Measurements from ENCODE around the gene JUP.
"Not testable (repeated sequence)": the region's sequence is repeated elsewhere in the genome, so short reads cannot be mapped to it uniquely, and the experiment has no call there.

JUP gene

DNA sequence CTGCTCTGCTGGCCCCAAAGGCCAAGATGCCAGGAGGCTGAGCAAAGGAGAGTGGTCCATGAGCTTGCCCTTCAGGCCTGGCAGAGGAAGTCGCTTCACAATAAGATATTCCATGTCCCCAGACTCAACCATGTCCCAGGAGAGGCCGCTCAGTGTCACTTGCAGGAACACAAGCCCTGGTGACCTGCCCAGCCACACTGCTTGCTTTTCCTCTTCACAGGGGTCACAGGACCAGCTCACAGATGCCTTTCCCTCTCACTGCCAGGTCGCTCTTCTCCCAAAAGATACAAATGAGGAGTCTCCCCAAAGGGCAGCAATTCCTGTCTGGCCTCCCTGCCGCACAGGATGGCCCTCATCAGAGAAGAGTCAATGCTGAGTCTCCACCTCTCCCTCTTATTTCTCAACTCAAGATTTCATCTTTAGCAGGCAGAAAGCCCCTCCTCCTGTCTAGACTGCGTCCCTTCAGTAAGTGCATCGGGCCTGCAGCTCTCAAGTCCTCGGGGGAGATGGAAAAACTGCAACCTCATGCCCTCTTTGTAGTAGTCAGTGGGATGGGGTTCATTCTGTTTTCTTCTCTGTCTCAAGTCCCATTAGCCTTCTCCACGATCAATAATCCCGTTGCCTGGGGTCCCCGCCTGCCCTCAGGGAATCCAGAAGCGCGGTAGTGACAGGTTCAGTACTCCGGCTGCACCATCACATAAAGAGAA, 5.0 kb downstream of the JUP start:
- no peak overlapping the region for H3K4me3 ChIP-seq (ENCODE audit: low read depth, low read length)

DNA sequence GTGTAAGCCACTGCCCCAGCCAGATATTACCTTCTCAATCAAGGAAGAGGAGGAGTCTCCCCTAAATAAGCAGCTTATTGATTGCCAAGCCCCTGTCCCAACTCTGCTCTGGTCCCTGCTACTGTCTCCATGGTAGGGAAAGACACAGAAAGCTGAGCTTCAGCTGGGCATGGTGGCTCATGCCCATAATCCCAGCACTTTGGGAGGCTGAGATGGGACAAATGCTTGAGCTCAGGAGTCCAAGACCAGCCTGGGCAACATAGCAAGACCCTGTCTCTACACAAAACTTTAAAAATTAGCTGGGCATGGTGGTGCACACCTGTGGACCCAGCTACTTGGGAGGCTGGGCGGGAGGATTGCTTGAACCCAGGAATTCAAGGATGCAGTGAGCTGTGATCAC, 6.6 kb downstream of the JUP start:
- H3K4me3 ChIP-seq (ENCODE audit: low read depth, low read length) = no peak overlapping the region

DNA sequence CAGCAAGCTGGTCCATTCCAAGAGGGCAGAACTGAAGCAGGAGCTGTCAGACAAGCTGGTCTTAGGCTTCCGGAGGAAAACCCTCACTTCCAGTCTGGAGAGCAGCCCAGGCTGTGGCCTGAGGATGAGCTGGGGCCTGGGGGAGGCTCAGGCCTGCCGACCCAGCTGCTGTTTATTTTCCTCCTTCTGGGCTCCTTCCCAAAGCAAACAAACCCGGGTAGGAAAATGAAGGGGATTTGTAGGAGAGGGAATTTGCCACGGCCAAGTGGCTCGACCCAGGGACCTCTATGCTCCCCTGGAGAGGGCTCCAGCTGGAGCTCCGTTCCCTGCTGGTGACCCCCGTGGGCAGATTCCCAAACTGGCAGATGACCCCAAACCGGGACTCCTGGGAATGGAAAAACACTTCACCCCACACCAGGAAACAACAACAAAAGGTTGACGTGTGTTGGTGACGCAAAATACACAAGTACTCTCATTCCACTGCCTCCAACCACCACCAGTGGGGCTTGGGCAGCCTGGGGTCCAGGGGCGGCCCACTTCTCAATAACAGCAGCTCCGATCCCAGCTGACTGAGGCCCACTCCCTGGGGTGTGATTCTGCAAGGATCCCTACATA, 8.8 kb downstream of the JUP start:
- no peak overlapping the region for H3K4me3 ChIP-seq (ENCODE audit: low read depth, low read length)

DNA sequence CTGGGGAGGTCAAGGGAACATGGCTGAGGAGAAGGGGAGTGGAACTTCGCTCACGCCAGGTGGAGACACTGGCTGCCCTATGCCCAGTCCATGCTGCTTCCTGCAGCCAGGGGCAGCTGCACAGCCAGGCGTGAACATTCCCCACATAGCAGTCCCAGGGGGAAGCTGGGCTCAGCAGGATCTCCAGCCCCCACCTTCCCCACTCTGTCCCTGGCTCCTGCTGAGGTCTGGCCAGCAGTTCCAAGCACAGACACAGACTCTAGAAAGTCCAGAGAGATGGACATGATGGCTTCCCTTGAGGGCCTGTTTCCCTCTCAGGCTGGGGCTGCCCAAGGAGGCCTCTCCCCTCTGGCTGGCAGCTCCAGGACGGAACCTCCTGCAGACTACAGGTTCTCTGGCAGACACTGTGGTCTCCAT, 9.3 kb downstream of the JUP start:
- no peak overlapping the region for H3K4me3 ChIP-seq (ENCODE audit: low read depth, low read length)

DNA sequence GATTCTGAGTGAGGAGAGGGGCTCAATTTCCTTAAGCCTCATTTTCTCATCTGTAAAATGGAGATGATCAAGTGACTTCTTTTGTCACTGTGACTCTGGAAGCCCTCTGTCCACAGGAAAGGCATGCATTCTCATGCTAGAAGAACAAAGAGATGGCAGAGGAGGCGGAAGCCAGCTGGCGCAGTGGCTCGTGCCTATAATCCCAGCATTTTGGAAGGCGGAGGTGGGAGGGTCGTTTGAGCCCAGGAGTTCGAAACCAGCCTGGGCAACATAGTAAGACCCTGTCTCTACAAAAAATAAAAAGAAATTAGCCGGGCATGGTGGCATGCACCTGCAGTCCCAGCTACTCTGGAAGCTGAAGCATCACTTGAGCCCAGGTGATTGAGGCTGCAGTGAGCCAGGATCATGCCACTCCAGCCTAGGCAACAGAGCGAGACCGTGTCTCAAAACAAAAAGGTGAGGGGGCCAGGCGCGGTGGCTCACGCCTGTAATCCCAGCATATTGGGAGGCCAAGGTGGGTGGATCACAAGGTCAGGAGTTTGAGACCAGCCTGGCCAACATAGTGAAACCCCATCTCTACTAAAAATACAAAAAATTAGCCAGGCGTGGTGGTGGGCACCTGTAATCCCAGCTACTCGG, 10.1 kb downstream of the JUP start:
- H3K4me3 ChIP-seq (ENCODE audit: low read depth, low read length) = not testable (repeated sequence)

DNA sequence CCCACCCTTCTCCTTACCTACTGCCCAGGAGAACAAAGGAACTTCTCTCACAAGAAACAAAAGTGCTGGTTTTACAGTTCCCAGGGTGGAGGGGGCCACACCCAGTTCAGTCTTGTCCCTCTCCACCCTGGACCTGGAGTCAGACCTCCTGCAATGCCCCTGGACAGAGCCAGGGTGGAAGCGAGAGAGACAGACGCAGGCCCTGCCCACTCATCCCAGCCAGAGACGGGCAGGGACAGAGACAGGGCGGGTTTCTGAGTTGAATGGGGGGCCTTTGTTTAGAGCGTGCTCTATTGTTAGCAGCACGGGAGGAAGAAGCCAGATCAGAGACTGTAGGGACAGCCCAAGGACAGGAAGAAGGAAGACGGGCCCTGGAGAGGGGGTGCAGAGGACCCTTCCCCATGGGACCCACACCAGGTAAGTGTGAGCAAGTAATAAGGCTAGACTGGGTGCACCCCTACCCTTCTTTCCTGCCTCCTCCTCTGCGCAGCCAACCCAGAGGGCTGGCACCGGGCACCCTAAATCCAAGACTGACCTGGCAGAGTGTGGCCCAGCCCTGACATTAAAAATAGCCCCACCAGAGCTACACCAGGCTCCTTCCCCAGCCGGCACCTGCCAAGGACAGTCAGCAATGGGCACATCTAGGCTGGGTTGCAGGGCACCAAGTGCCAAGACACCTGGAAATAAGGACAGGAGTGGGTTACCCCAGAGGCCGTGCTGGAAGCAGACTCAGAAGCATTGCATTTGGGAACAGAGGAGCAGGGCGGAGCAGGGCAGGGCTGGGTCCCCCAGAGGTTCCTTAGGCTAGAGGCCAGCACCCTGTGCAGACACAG, 10.9 kb downstream of the JUP start:
- H3K4me3 ChIP-seq (ENCODE audit: low read depth, low read length) = no peak overlapping the region

DNA sequence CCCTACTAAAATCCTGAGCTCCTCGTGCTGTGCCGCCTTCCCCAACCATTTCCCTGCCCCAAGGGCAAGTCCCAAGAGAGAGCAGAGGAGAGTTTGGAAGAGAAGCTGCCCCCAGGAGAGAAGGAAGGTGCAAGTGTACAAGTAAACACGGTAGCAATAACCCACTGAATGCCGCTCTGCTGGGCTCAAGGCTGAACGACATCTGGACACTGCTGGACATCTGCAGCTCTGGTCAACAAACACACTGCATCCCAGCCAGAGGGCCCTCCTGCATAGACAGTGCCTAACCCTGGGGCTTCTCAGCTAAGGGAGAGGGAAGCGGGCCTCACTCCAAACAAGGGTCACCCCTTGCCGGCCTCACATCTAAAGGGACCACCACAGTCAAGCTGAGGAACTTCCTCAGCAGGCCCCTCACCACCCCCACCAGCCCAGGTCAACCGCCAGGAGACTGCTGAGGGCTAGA, 12.7 kb downstream of the JUP start:
- no peak overlapping the region for H3K4me3 ChIP-seq (ENCODE audit: low read depth, low read length)

DNA sequence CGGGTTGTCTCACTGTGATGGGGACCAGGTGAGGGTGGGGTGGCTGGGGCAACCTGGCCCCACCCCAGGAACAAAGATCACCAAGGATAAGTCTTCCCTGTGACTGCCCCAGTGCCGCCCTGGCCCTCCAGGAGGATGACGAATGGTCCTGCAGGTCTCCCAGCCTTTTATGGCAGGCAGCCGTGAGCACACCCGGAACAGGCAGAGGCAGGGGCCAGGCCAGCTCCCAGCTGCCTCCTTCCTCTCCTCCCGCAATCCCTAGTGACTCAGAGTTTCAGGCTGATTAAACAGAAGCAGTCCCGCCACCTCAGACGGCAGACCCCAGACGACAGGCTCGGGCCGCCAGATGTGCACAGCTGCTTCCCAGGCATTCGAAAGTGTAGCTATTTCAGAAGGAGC, 13.3 kb downstream of the JUP start:
- no peak overlapping the region for H3K4me3 ChIP-seq (ENCODE audit: low read depth, low read length)

DNA sequence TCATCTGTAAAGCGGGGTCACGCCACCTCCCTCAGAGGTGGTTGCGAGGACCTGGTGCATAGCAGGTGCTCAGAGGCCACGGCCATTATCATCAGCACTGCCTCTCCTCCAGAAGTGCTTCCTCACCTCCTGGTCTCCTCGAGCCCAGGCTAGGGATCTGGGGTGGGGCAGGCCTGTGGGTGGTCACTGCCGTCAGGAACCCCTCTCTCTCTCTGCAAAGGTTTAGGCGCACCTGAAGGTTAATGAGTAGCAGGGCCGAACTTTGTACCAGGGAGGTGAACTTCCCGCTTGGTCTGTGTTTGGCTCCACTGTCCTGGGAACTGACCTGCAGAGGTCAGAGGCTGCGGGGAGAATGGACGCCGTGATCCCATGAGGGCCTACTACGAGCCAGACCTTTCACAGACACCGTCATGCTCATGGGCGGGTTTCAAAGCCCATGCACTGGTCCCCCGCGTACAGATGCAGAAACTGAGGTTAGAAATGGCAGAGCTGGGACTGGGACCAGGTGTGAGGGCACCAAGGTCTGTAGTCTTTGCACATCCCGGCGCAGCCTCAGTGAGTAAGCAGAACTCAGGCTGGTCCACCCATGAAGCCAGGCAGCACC, 13.8 kb downstream of the JUP start:
- H3K4me3 ChIP-seq (ENCODE audit: low read depth, low read length) = no peak overlapping the region

DNA sequence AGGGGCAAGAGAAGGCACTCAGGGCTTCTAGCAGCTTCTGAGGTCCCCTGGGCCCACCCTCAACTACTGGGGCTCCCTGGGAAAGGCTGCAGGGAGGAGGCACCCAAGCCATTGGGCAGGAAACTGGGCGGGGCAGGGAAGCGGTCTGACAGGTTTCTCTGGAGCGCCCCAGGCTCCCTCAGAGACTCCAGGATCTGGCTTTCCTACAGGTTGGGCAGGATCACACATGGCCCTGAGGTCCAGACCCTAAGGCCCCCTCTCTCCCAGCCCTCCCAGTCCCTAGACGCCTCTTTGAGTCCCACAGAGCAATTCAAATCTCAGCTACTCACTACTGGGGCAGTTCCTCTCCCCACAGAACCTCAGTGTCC, 14.3 kb downstream of the JUP start:
- H3K4me3 ChIP-seq (ENCODE audit: low read depth, low read length) = no peak overlapping the region

DNA sequence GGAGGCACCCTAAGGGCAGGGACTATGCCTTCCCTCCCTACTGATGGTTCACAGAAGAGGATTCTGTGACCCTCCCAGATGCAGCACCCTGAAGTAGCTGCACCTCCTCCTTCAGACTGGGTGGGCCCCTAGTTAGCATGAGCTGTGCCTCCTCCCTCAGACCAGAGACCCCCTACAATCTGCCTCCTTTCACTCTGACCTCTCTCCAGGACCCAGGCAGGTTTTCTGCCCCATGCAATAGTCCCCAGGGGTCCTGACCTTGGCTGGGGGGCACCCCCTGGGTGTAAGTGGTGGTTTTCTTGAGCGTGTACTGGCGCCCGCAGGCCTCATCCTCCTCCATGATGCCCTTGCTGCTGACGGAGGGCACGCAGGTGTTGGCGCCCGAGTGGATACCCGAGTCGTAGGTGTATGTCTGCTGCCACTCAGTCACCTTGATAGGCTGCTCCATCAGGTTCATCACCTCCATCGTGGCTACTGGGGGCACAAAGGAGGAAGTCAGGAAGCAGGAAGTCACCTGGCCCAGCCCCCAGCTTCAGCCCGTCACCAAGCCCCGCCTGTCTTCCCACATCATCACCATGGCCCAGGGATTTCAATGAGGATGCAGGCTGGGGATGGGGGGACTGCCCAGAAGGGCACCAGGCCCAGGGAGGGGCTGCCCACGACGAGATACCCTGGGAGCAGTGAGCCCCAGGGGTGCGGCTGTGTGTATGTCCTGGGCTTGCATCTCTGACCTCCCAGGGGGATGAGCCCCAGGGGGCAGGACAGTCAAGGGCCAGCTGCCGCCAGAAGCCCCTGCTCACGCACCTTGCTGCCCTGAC, 14.9 kb downstream of the JUP start:
- H3K4me3 ChIP-seq (ENCODE audit: low read depth, low read length) = no peak overlapping the region

DNA sequence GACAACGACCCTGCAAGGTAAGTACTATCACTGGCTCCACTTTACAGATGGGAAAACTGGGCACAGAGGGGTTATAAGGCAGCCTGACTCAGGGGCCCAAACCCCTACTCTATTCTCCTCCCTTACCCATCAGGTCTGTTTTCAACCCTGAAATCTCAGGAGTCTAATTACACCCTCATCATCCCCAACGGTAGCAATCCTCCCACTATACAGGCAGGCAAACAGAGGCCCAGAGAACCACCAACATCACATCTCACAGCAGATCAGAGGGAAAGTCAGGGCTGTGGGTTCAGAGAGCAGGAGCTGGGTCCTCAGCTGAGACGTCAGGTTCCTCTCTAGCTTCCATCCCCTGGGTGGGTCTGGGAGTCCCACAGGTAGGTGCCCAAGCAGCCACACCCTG, 16.5 kb downstream of the JUP start:
- no peak overlapping the region for H3K4me3 ChIP-seq (ENCODE audit: low read depth, low read length)

DNA sequence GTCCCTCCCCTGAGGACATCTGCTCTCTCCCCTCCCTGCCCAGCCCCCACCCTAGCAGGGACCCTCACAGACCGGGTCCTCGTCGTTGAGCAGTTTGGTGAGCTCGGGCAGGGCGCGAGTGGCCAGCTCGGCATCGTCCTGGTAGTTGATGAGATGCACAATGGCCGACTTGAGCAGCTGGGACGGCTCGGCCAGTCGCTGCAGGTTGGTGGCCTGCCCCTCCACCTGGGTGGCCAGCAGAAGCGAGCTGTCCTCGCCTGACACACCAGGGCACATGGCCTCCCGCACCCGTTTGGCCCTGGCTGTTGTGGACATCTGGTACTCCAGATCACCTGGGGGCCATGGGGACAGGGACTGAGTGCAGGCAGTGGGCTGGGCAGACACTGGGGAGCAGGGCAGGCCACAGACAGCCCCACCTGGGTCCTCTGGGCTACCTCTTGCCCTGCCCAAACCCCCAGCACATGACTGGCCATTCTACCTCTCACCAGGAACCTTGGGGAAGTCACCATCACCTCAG, 17.1 kb downstream of the JUP start:
- no peak overlapping the region for H3K4me3 ChIP-seq (ENCODE audit: low read depth, low read length)

DNA sequence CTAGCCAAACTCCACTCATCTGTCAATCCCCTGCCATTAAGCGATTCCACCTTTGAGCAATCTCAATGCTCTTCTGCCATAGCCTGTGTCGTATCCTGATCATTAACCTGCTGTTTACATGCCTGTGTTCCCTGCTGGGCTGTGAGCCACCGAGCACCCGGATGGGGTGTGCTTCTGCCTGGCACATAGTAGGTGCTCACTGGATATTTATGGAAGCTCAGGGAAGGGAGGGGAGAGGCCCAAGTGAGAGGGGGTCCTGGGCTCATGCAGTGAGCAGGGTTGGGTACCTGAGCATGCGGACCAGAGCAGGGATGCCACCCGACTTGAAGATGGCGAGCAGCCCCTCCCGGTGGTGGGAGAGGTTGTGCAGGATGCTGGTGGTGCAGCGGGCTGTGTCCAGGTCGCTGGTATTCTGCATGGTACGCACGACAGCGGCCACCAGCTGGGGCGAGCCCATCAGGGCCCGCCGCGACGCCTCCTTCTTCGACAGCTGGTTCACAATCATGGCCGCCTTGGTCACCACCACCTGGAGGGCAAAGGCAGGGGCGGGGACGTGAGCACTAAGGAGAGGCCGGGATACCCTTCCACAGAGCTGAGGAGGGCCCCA, 17.7 kb downstream of the JUP start:
- H3K4me3 ChIP-seq (ENCODE audit: low read depth, low read length) = no peak overlapping the region

DNA sequence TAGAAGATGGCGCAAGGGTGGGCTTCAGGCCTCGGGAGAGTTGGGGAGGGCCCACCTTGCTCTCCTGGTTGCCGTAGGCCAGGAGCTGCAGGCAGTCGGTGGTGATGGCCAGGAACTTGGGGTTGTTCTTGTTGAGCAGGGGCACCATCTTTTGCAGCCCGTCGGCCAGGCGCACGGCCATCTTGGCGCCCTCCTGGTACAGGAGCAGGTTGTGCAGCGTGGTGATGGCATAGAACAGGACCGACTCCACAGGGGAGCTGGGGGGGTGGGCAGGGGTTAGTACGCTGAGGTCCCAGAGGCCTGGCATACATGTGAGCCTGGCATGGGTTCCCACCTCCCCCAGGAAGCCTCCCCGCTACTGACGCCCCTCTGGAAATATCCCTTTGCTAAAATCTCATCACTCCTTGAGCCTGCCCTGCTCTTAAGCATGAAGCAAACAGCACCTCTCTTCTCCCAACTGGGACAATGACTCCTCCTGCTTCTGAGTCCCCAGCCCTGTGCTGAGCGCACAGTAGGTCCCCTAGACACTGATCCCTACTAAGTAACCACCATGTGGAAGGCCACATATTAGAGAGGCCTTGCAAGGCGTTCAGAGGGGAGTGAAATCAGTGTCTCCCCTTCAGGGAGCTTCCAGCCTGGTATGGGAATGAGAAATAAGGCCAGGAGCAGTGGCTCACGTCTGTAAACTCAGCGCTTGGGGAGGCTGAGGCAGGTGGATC, 19.0 kb downstream of the JUP start:
- no peak overlapping the region for H3K4me3 ChIP-seq (ENCODE audit: low read depth, low read length)

DNA sequence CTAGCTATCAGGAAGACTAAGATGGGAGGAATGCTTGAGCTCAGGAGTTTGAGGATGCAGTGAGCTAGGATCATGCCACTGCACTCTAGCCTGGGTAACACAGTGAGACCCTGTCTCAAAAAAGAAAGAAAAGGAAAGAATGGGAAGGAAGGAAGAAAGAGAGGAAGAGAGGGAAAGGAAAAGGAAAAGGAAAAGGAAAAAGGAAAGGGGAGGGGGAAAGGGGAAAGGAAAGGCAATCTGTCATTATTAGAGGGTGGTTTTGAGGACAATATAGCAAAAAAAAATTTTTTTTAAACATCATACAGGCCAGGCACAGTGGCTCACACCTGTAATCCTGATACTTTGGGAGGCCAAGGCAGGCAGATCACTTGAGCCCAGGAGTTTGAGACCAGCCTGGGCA, 20.4 kb downstream of the JUP start:
- H3K4me3 ChIP-seq (ENCODE audit: low read depth, low read length) = no peak overlapping the region

DNA sequence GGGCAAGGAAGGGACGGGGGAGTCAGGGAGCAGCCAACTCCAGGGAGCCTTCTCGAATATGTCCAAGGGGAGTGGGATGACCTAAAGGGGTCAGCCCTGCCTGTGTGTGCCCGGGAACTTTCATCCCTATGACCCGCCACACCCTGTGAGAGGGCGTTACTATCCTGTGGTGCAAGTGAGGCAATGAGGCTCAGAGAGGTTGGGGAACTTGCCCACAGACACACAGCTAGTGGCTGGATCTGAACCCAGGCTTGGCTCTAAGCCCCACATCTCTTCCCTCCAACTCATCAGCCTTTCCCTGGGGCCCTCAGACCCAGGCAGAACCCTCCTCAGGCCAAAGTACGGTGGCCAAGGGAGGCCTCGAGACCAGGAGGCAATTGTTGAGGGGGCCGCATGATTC, 23.2 kb downstream of the JUP start:
- no peak overlapping the region for H3K4me3 ChIP-seq (ENCODE audit: low read depth, low read length)

DNA sequence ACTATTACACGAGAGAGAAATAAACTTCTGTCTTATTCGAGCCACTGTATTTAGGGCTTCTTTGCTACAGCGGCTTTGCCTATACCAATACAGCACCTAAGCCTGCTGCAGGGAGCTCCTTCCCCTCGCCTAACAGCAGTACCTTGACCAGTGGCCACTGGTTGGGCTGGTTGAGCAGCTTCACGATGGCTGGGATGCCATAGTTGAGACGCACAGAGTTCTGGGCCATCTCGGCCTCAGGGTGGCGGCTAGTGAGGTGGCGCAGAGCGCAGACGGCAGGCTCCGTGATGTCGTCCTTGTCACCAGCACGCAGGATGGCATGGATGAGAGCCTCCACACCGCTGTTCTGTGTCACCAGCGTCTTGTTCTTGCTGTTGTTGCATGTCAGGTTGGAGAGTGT, 23.7 kb downstream of the JUP start:
- H3K4me3 ChIP-seq (ENCODE audit: low read depth, low read length) = no peak overlapping the region

DNA sequence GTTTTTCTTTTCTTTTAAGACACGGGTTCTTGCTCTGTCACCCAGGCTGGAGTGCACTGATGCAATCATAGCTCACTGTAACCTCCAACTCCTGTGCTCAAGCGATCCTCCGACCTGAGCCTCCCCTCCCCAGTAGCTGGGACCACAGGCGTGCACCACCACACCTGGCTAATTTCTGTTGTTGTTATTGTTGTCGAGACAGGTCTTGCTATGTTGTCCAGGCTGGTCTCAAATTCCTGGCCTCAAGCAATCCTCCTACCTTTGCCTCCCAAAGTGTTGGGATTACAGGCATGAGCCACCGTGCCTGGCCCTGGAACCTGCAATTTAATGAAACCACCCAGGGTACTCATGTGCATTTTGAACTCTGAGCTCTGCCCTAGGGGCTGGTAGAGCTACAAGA, 24.1 kb downstream of the JUP start:
- no peak overlapping the region for H3K4me3 ChIP-seq (ENCODE audit: low read depth, low read length)
